OCI-LY3 (cell line): ENCODE data around the gene AK6.

Experiments
- H2AFZ ChIP-seq: fragments of 200-600, 300-600 bp; shearing (Covaris generic); 2 replicates; pipeline ENCODE4 v1.6.0; 2014; ENCODE audit warnings: antibody characterized with exemption, low read depth, low read length
- H3K27ac ChIP-seq: fragments of 200-600, 300-600 bp; sonication (generic); 2 replicates; pipeline ENCODE4 v1.5.1; 2014; ENCODE audit warnings: mild to moderate bottlenecking, low read length, moderate library complexity, mixed read lengths
- H3K27me3 ChIP-seq: fragments of 200-600, 300-600 bp; sonication (generic); 2 replicates; pipeline ENCODE4 v1.6.1; 2014; ENCODE audit warnings: low read depth, low read length, mixed read lengths
- H3K36me3 ChIP-seq: fragments of 200-600, 300-600 bp; sonication (generic); replicated peaks from 2 replicates; pipeline ENCODE3; 2014; ENCODE audit warnings: low read depth, low read length, mixed read lengths
- H3K4me1 ChIP-seq: fragments of 300-600, 200-600 bp; sonication (generic); 2 replicates; pipeline ENCODE4 v1.6.1; 2014; ENCODE audit warnings: low read length, mixed read lengths
- H3K4me2 ChIP-seq: fragments of 200-600, 300-600 bp; sonication (generic); 2 replicates; pipeline ENCODE4 v1.6.1; 2014; ENCODE audit warnings: low read length, mixed read lengths
- H3K4me3 ChIP-seq: fragments of 300-600, 200-600 bp; sonication (generic); 2 replicates; pipeline ENCODE4 v1.5.1; 2014; ENCODE audit warnings: antibody characterized with exemption, mild to moderate bottlenecking, low read length, moderate library complexity
- H3K79me2 ChIP-seq: fragments of 300-600, 200-600 bp; shearing (Covaris generic); 2 replicates; pipeline ENCODE4 v1.6.1; 2014; ENCODE audit warnings: mild to moderate bottlenecking, low read length, mixed read lengths
- H3K9ac ChIP-seq: fragments of 300-600, 200-600 bp; shearing (Covaris generic); 2 replicates; pipeline ENCODE4 v1.6.0; 2014; ENCODE audit warnings: mild to moderate bottlenecking, low read length, moderate library complexity
- H3K9me3 ChIP-seq: fragments of 200-600, 300-600 bp; shearing (Covaris generic); 2 replicates; pipeline ENCODE4 v1.6.1; 2014; ENCODE audit warnings: low read length, mixed read lengths; ENCODE audit not compliant: insufficient read depth
- H4K20me1 ChIP-seq: fragments of 200-600, 300-600 bp; sonication (generic); 2 replicates; pipeline ENCODE4 v1.6.1; 2016; ENCODE audit warnings: low read length, mixed read lengths; ENCODE audit not compliant: insufficient read depth
- CTCF ChIP-seq: fragments of 200-600, 300-600 bp; sonication (generic); IDR thresholded peaks from 2 replicates; pipeline ENCODE4 v1.5.1; 2014; ENCODE audit warnings: antibody characterized with exemption, low read length, low read depth
- EZH2phosphoT487 ChIP-seq: fragments of 200-600 bp; shearing (Covaris generic); IDR thresholded peaks from 2 replicates; pipeline ENCODE4 v1.6.1; 2018; ENCODE audit warnings: antibody characterized with exemption, mixed run types, low read depth

Gene AK6

GRCh38 chr5:69313428-69313827 lies 55.9 kb downstream of the AK6 start:
- H3K9me3 ChIP-seq: no peaks in the 10 kb centered on the region
- H3K9ac ChIP-seq: no peak overlapping the region
- no peak overlapping the region for H3K27ac ChIP-seq
- no peaks in the 10 kb centered on the region for H3K27me3 ChIP-seq
- H4K20me1 ChIP-seq: no peaks in the 10 kb centered on the region
- H3K36me3 ChIP-seq: peaks cover 3% of the 10 kb centered on the region
- H3K4me3 ChIP-seq: no peak overlapping the region
- H3K4me1 ChIP-seq: no peaks in the 10 kb centered on the region
- H2AFZ ChIP-seq: no peak overlapping the region
- no peak for TF ChIP-seq CTCF
- no peak for TF ChIP-seq EZH2phosphoT487
- no peak overlapping the region for H3K4me2 ChIP-seq
- H3K79me2 ChIP-seq: no peaks in the 10 kb centered on the region

GRCh38 chr5:69312459-69313160 lies 56.7 kb downstream of the AK6 start:
- Histone ChIP-seq H3K36me3 (peaks cover 8% of the 10 kb centered on the region), H3K4me2 (no peak overlapping the region), H3K27me3 (no peaks in the 10 kb centered on the region), H2AFZ (no peak overlapping the region), H3K4me1 (no peaks in the 10 kb centered on the region), H3K27ac (no peak overlapping the region), H3K9ac (no peak overlapping the region), H3K4me3 (no peak overlapping the region), H3K79me2 (no peaks in the 10 kb centered on the region), H4K20me1 (no peaks in the 10 kb centered on the region), H3K9me3 (no peaks in the 10 kb centered on the region)
- no peak for TF ChIP-seq EZH2phosphoT487
- TF ChIP-seq CTCF: no peak

- Histone ChIP-seq H3K36me3 (peaks cover 8% of the 10 kb centered on the region), H4K20me1 (no peaks in the 10 kb centered on the region), H3K4me3 (no peak overlapping the region), H3K27ac (no peak overlapping the region), H3K9me3 (no peaks in the 10 kb centered on the region), H3K9ac (no peak overlapping the region), H3K27me3 (no peaks in the 10 kb centered on the region), H2AFZ (no peak overlapping the region), H3K79me2 (no peaks in the 10 kb centered on the region), H3K4me2 (no peak overlapping the region), H3K4me1 (no peaks in the 10 kb centered on the region)
- TF ChIP-seq EZH2phosphoT487 (no peak), CTCF (no peak)
These were observed 59.9 kb downstream of the AK6 start for GRCh38 chr5:69309380-69309779.

GRCh38 chr5:69308046-69308553 lies 61.2 kb downstream of the AK6 start:
- no peak overlapping the region for H3K4me2 ChIP-seq

More at GRCh38 chr5:69308046-69308553, 61.2 kb downstream of the AK6 start:
- H4K20me1 ChIP-seq: no peaks in the 10 kb centered on the region
- no peaks in the 10 kb centered on the region for H3K9me3 ChIP-seq
- peaks cover 8% of the 10 kb centered on the region for H3K36me3 ChIP-seq
- no peak overlapping the region for H3K27ac ChIP-seq
- H2AFZ ChIP-seq: no peak overlapping the region
- no peaks in the 10 kb centered on the region for H3K4me1 ChIP-seq
- no peaks in the 10 kb centered on the region for H3K27me3 ChIP-seq
- H3K4me3 ChIP-seq: no peak overlapping the region
- no peak for TF ChIP-seq CTCF
- H3K9ac ChIP-seq: no peak overlapping the region
- no peaks in the 10 kb centered on the region for H3K79me2 ChIP-seq
